GM12865 (cell line): ENCODE data around the gene ATP8B2.

Source experiments
- DNase-seq: peaks from one replicate; pipeline ENCODE4 v3.0.0; 2010; ENCODE audit warnings: low read depth
- H3K4me3 ChIP-seq: 2 replicates; pipeline ENCODE4 v1.5.1; 2011; ENCODE audit warnings: mild to moderate bottlenecking, low read depth, low read length, control low read depth
- CTCF ChIP-seq: IDR thresholded peaks from 2 replicates; pipeline ENCODE4 v1.5.1; 2011; ENCODE audit warnings: low read length, control low read depth, low read depth, inconsistent platforms; ENCODE audit not compliant: insufficient read depth; ENCODE audit errors: missing control alignments

ATP8B2 gene

GRCh38 chr1:154386643-154387352, 61.5 kb downstream of the ATP8B2 start:
- peak overlapping the region; percentile 36 for H3K4me3 ChIP-seq
- no peak for TF ChIP-seq CTCF
- DNase-seq = peak; percentile 83

GRCh38 chr1:154391086-154391770, 65.9 kb downstream of the ATP8B2 start:
- no peak overlapping the region for H3K4me3 ChIP-seq
- no peak for TF ChIP-seq CTCF
- DNase-seq = no peak

- no peak overlapping the region for H3K4me3 ChIP-seq
- TF ChIP-seq CTCF = no peak
- no peak for DNase-seq
These were observed 72.8 kb downstream of the ATP8B2 start for GRCh38 chr1:154398141-154398540.

GRCh38 chr1:154398678-154399077, 73.4 kb downstream of the ATP8B2 start:
- TF ChIP-seq CTCF = no peak
- no peak for DNase-seq
- H3K4me3 ChIP-seq = no peak overlapping the region

GRCh38 chr1:154400381-154400801, 75.1 kb downstream of the ATP8B2 start:
- H3K4me3 ChIP-seq = no peak overlapping the region
- TF ChIP-seq CTCF = no peak
- DNase-seq = no peak
